SK-N-SH (cell line): ENCODE results near the gene ZNF384.

Source experiments
- CTCF ChIP-seq: fragments of 200-600 bp; sonication (generic); IDR thresholded peaks from 2 replicates; pipeline ENCODE4 v1.6.1; 2017; ENCODE audit warnings: antibody characterized with exemption, mild to moderate bottlenecking, moderate library complexity
- GABPA ChIP-seq: IDR thresholded peaks from 2 replicates; pipeline ENCODE4 v1.4.0; 2012; ENCODE audit warnings: low read depth, mild to moderate bottlenecking
- MAX ChIP-seq: IDR thresholded peaks from 2 replicates; pipeline ENCODE4 v1.4.0; 2012; ENCODE audit warnings: low read depth
- MXI1 ChIP-seq: IDR thresholded peaks from 2 replicates; pipeline ENCODE4 v1.6.1; 2012; ENCODE audit warnings: mild to moderate bottlenecking, low read depth, low read length, improper control_type of control experiment
- NRF1 ChIP-seq: IDR thresholded peaks from 2 replicates; pipeline ENCODE4 v1.6.1; 2012; ENCODE audit warnings: low read depth, mild to moderate bottlenecking, low read length
- PBX3 ChIP-seq: IDR thresholded peaks from 2 replicates; pipeline ENCODE4; 2012
- SMC3 ChIP-seq: IDR thresholded peaks from 2 replicates; pipeline ENCODE4 v1.6.1; 2012; ENCODE audit warnings: low read depth, low read length, improper control_type of control experiment
- USF2 ChIP-seq: fragments of 150-350 bp; IDR thresholded peaks from 2 replicates; pipeline ENCODE4 v1.6.1; 2017; ENCODE audit warnings: antibody characterized with exemption, low read length, low read depth, borderline replicate concordance

- TF ChIP-seq MAX (no peak), CTCF (no peak), PBX3 (no peak), USF2 (no peak), NRF1 (no peak), SMC3 (no peak), GABPA (no peak), MXI1 (no peak)
Observed at GRCh38 chr12:6627616-6628015, 61.6 kb downstream of the ZNF384 start.
